Fibroblast of mammary gland (primary cell): Measurements from ENCODE around the gene HNRNPCL1.
"Not testable (repeated sequence)": the region's sequence is repeated elsewhere in the genome, so short reads cannot be mapped to it uniquely, and the experiment has no call there.

ENCODE experiments used
- DNase-seq: peaks from one replicate; pipeline ENCODE4 v3.0.0-alpha.2; 2010; ENCODE audit warnings: low read depth
- H3K4me3 ChIP-seq: 2 replicates; pipeline ENCODE4 v1.5.1; 2011; ENCODE audit warnings: low read depth, mild to moderate bottlenecking, low read length, moderate library complexity; ENCODE audit not compliant: control insufficient read depth
- CTCF ChIP-seq: conservative IDR thresholded peaks from 2 replicates; pipeline ENCODE4 v1.5.1; 2011; ENCODE audit warnings: low read depth, low read length, inconsistent platforms; ENCODE audit not compliant: control insufficient read depth, insufficient read depth

The HNRNPCL1 gene

GRCh38 chr1:12848620-12849019 lies at the start of gene HNRNPCL1:
HNRNPCL1 (minus strand) TSS chr1:12848720; CDS start chr1:12848289, 431 bp downstream.
- not testable (repeated sequence) for H3K4me3 ChIP-seq, DNase-seq

GRCh38 chr1:12898170-12898569 lies 49.6 kb upstream of the HNRNPCL1 start, which contains the start of gene PRAMEF10:
PRAMEF10 (minus strand) TSS chr1:12898270; CDS start chr1:12895847, 2,423 bp downstream.
- not testable (repeated sequence) for H3K4me3 ChIP-seq, DNase-seq

GRCh38 chr1:12886101-12886500 lies 37.6 kb upstream of the HNRNPCL1 start, which contains the start of gene PRAMEF4:
PRAMEF4 (minus strand) TSS chr1:12886201; CDS start chr1:12883394, 2,807 bp downstream.
- not testable (repeated sequence) for DNase-seq, H3K4me3 ChIP-seq

GRCh38 chr1:12878453-12878852 lies 29.9 kb upstream of the HNRNPCL1 start:
- not testable (repeated sequence) for H3K4me3 ChIP-seq, DNase-seq

GRCh38 chr1:12863131-12863880 lies 14.8 kb upstream of the HNRNPCL1 start:
- not testable (repeated sequence) for DNase-seq, H3K4me3 ChIP-seq

- H3K4me3 ChIP-seq, DNase-seq: not testable (repeated sequence)
Observed at GRCh38 chr1:12856786-12857185, 8.3 kb upstream of the HNRNPCL1 start, which contains the start of gene PRAMEF2. PRAMEF2 (plus strand) TSS chr1:12857086; CDS start chr1:12859010, 1,924 bp downstream.

GRCh38 chr1:12851779-12852178 lies 3.3 kb upstream of the HNRNPCL1 start:
- peak; percentile 20 for DNase-seq

GRCh38 chr1:12833251-12833650 lies 15.3 kb downstream of the HNRNPCL1 start:
- not testable (repeated sequence) for DNase-seq, H3K4me3 ChIP-seq

More at GRCh38 chr1:12851779-12852178, 3.3 kb upstream of the HNRNPCL1 start:
- TF ChIP-seq CTCF = no peak
- no peak overlapping the region for H3K4me3 ChIP-seq

GRCh38 chr1:12831310-12831709 lies 17.2 kb downstream of the HNRNPCL1 start, which contains the start of gene PRAMEF11:
PRAMEF11 (minus strand) TSS chr1:12831410; CDS start chr1:12828789, 2,621 bp downstream.
- not testable (repeated sequence) for H3K4me3 ChIP-seq, DNase-seq

- DNase-seq, H3K4me3 ChIP-seq: not testable (repeated sequence)
Observed at GRCh38 chr1:12819061-12819460, 29.5 kb downstream of the HNRNPCL1 start.

GRCh38 chr1:12811409-12811784 lies 37.1 kb downstream of the HNRNPCL1 start:
- DNase-seq = no peak
- H3K4me3 ChIP-seq = no peak overlapping the region
- no peak for TF ChIP-seq CTCF
